Heart left ventricle (tissue), 16 donors: Measurements from ENCODE around the gene STK33. TPM values are rescaled to one million over a fixed set of nuclear protein-coding genes. Genes with fewer than 3 reads are reported as not detected.

Experiments used
- ATAC-seq, 4 donors: fragments of 200-7000 bp; cut with Tn5 transposase; one replicate each; pipeline ENCODE4 v1.9.1; 2020 to 2022; ENCODE audit warnings: moderate library complexity in 4 of 4, mild to moderate bottlenecking in 3 of 4, moderate number of reproducible peaks in 1 of 4
- DNase-seq, 5 donors: peaks; one replicate each; pipeline ENCODE4 v3.0.0-alpha.2; 2020
- H3K27ac ChIP-seq, 12 donors: fragments of 200-600 bp; sonication (generic) in 4 of 12; one replicate each; pipeline versions ENCODE4 v1.5.0 to v1.8.0; 2016 to 2022; ENCODE audit warnings: mild to moderate bottlenecking in 2 of 12
- H3K27me3 ChIP-seq, 9 donors: fragments of 200-600 bp; sonication (generic) in 2 of 9; one replicate each; pipeline versions ENCODE4 v1.5.1 to v1.8.0; 2016 to 2022; ENCODE audit warnings: mild to moderate bottlenecking in 3 of 9
- H3K36me3 ChIP-seq, 9 donors: fragments of 200-600 bp; sonication (generic) in 2 of 9; one replicate each; pipeline versions ENCODE4 v1.5.0 to v1.8.0; 2018 to 2022; ENCODE audit warnings: mild to moderate bottlenecking in 2 of 9
- H3K4me1 ChIP-seq, 12 donors: fragments of 200-600 bp; sonication (generic) in 4 of 12; one replicate each; pipeline versions ENCODE4 v1.5.0 to v1.8.0; 2016 to 2022; ENCODE audit warnings: mild to moderate bottlenecking in 3 of 12
- H3K4me3 ChIP-seq, 12 donors: fragments of 200-600 bp; sonication (generic) in 4 of 12; one replicate each; pipeline versions ENCODE4 v1.5.0 to v1.8.0; 2017 to 2022; ENCODE audit warnings: mild to moderate bottlenecking in 9 of 12, moderate library complexity in 4 of 12
- H3K9me3 ChIP-seq, 12 donors: fragments of 200-600 bp; sonication (generic) in 4 of 12; one replicate each; pipeline versions ENCODE4 v1.5.0 to v1.8.0; 2016 to 2022; ENCODE audit warnings: mild to moderate bottlenecking in 1 of 12
- POLR2A ChIP-seq, 2 donors: fragments of 450-650 bp; IDR thresholded peaks; one replicate each; pipeline ENCODE4 v1.6.1; 2017; ENCODE audit warnings: antibody characterized with exemption in 2 of 2, mild to moderate bottlenecking in 2 of 2, moderate library complexity in 2 of 2
- WGBS, 4 donors: extraction: QIAGEN DNeasy Blood & Tissue Kit in 2 of 4; methylation state at CpG; one replicate each; pipeline versions ENCODE4 v1.1.5 to v1.1.7; 2013 to 2018; 5-methylcytosine and 5-hydroxymethylcytosine counted together
- intact Hi-C, 10 donors: fragments of 100-400 bp; cut with DNase I; formaldehyde crosslinking; loops; one replicate each; pipeline versions ENCODE4 v1.11.1 to v1.14.2; 2022
- polyA plus RNA-seq, 2 donors: library from polyadenylated mRNA; stranded (reverse); fragments of 200-250 nt; gene quantifications; one replicate each; pipeline ENCODE4 v1.2.3, GENCODE V29; 2013
- total RNA-seq, 9 donors: library from RNA; depleted of rRNA in 2 of 9; stranded (reverse); fragments of >200 nt in 2 of 9; fragmentation: NEBNext Ultra II Directional in 3 of 9; extraction: Animal tissue kit (Norgen Biotek cat#: 25700) in 3 of 9; gene quantifications; one replicate each; pipeline versions ENCODE4 v1.1.0 to v1.2.4, GENCODE V29; 2016 to 2023
- TF ChIP-seq, protein P1 (sequence below), 12 donors: fragments of 200-600 bp; sonication (generic) in 4 of 12; IDR thresholded peaks; one replicate each; pipeline versions ENCODE4 v1.5.0 to v1.8.0; 2018 to 2022; ENCODE audit warnings: antibody characterized with exemption in 12 of 12, mild to moderate bottlenecking in 5 of 12
- donor health status: ischemic (EF 13 %, LVEDD 7.1; RV severe dilation, severe dysfunction).
- donor health status: healthy with polysubstance abuse.
- donor health status: DM: no; HTN: yes; CAD: no.
- donor health status: DM: no; HTN: no; CAD: no.
- donor health status: ischemic (EF 25% LVEDD 6.9; RV normal size, moderate dysfunction).
- donor health status: ischemic (EF 25% LVEDD 5.7; RV mildly dilated, moderate dysfunction).
- donor health status: healthy.
- donor health status: DM: yes; HTN: yes; CAD: no.
- donor health status: ischemic (EF 35%, LVEDD 5.7; RV mildly dilated, moderate dysfunction).
- donor health status: nonischemic (EF 11% LVEDD 7.7; RV severe dilation, severe dysfunction).
- donor health status: DM: yes; HTN: yes; CAD: no.
- donor health status: PGD.
- donor health status: ischemic (EF 29% LVEDD 5.4; RV normal size, mild dysfunction).
- donor health status: nonischemic (EF 23%, LVEDD 6.1; RV moderate dilation, normal function).

Gene STK33
- total and polyA plus RNA-seq, 11 donors, result 9.9 to 41.5 (median 25.3) TPM

DNA sequence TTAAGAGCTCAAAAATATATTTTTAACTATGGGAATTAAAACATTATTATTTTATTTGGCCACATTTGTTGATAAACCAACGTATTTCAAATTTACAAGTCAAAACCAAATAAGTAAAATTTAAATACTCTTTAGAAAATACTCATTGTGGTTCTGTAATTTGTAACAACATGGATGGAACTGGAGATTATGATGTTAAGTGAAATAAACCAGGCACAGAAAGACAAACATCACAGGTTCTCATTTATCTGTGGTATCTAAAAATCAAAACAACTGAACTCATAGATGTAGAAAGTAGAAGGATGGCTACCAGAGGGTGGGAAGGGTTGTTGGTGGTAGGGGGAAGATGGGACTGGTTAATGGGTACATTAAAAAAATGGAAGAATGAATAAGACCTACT is 50.8 kb downstream of the STK33 start:
- Histone ChIP-seq H3K4me1 (peaks cover 0 to 6% (median 0%) of the 10 kb centered on the region in 12 donors), H3K27me3 (no peaks in the 10 kb centered on the region), H3K4me3 (no peak overlapping the region), H3K27ac (no peak overlapping the region), H3K36me3 (no peaks in the 10 kb centered on the region), H3K9me3 (peaks cover 0 to 10% (median 1%) of the 10 kb centered on the region in 12 donors)
- ATAC-seq (no peak), DNase-seq (no peak)
- whole genome bisulfite sequencing, 4 donors, result 61 to 71% (median 65%) methylated on average over 1 of the region's 1 CpG
- TF ChIP-seq, protein P1, sequence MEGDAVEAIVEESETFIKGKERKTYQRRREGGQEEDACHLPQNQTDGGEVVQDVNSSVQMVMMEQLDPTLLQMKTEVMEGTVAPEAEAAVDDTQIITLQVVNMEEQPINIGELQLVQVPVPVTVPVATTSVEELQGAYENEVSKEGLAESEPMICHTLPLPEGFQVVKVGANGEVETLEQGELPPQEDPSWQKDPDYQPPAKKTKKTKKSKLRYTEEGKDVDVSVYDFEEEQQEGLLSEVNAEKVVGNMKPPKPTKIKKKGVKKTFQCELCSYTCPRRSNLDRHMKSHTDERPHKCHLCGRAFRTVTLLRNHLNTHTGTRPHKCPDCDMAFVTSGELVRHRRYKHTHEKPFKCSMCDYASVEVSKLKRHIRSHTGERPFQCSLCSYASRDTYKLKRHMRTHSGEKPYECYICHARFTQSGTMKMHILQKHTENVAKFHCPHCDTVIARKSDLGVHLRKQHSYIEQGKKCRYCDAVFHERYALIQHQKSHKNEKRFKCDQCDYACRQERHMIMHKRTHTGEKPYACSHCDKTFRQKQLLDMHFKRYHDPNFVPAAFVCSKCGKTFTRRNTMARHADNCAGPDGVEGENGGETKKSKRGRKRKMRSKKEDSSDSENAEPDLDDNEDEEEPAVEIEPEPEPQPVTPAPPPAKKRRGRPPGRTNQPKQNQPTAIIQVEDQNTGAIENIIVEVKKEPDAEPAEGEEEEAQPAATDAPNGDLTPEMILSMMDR (IDR thresholded peaks at IDR 0.05), result no peak
- no peak for TF ChIP-seq POLR2A (IDR thresholded peaks at IDR 0.05)
- intact Hi-C loops, result no loop called here

DNA sequence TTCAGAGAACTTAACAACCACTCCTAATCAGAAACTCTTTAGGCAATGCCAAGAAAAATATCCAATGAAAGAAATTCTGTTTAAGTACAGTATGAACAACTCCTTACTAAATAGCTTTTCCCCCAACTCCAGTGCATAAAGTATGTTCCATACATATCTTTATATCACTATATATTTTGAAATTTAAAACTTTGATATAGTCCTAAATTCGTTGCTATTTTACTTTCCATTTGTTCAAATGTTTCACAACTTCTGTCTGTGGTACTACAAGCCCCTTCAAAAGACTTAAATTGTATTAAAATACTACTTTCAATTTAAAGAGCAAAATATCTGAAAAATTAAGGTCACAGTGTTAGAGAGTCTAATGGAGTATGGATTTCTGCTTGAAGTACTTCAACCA is 52.6 kb downstream of the STK33 start:
- 41 to 56% (median 53%) methylated on average over 1 of the region's 1 CpG for WGBS, 4 donors
- no peak for ATAC-seq
- Histone ChIP-seq H3K4me3 (no peak overlapping the region), H3K36me3 (no peaks in the 10 kb centered on the region), H3K27ac (no peak overlapping the region), H3K27me3 (no peaks in the 10 kb centered on the region), H3K9me3 (no peaks in the 10 kb centered on the region), H3K4me1 (peaks cover 0 to 6% (median 0%) of the 10 kb centered on the region in 12 donors)
- intact Hi-C loops, result no loop called here
- TF ChIP-seq POLR2A (IDR thresholded peaks at IDR 0.05), result no peak
- TF ChIP-seq, protein P1 (IDR thresholded peaks at IDR 0.05), result no peak
- DNase-seq, result no peak

DNA sequence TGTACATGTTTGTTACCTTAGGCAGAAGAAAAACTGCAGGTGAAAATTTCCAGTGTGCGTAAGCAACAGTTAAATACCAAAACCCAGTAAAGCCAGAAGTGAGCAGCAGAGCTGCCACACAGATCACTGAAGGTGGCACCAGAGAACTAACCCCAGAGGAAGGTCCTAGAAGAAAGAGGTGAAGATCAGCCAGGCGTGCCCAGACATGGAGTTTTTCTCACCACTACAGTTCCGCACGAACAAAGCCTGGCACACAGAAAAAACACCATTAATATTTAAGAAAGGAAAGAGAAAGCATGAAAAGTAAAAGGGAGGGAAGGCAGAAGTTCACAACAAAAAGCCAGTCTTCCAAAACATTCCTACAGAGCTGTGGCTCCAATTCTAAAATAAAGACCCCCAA is 60.7 kb downstream of the STK33 start:
- no peaks in the 10 kb centered on the region for H3K9me3 ChIP-seq
- 78 to 91% (median 81%) methylated on average over 4 of the region's 4 CpGs for WGBS, 4 donors
- TF ChIP-seq, protein P1 (IDR thresholded peaks at IDR 0.05), result no peak
- TF ChIP-seq POLR2A (IDR thresholded peaks at IDR 0.05), result no peak
- H3K27me3 ChIP-seq, result no peaks in the 10 kb centered on the region
- no peaks in the 10 kb centered on the region for H3K36me3 ChIP-seq
- intact Hi-C loops, result no loop called here
- ATAC-seq (no peak), DNase-seq (no peak)
- H3K4me1 ChIP-seq, result peaks cover 0 to 11% (median 0%) of the 10 kb centered on the region in 12 donors
- no peak overlapping the region for H3K27ac ChIP-seq
- H3K4me3 ChIP-seq, result no peak overlapping the region

DNA sequence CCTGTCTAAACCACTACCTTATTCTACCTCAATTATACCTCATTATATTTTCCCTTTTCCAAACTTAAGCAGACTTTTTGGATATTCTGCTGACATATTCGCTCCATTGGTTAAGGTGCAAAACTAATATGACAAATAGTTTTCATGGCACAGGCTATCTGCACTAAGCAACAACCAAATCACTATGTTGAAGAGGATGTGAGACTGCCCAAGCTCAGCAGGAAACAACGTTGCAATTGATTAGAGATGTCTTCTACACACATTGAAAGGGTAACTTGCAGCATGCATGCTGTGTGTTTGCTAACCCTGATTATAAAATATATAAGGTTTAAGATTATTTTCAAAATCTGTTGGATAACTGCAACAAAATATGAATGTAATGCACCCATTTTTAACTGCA is 61.6 kb downstream of the STK33 start:
- TF ChIP-seq POLR2A (IDR thresholded peaks at IDR 0.05), result no peak
- TF ChIP-seq, protein P1 (IDR thresholded peaks at IDR 0.05), result no peak
- whole genome bisulfite sequencing, 4 donors, result 46 to 51% (median 49%) methylated on average over 2 of the region's 2 CpGs
- peaks cover 0 to 11% (median 0%) of the 10 kb centered on the region in 12 donors for H3K4me1 ChIP-seq
- H3K27me3 ChIP-seq, result no peaks in the 10 kb centered on the region
- no peaks in the 10 kb centered on the region for H3K36me3 ChIP-seq
- intact Hi-C loops, result no loop called here
- DNase-seq (no peak), ATAC-seq (no peak)
- no peak overlapping the region for H3K27ac ChIP-seq
- no peaks in the 10 kb centered on the region for H3K9me3 ChIP-seq
- H3K4me3 ChIP-seq, result no peak overlapping the region
